ENCODE results near the gene HMX1.

Gene HMX1

GRCh38 chr4:8871417-8872401, at the start of gene HMX1:
Gene HMX1, minus strand, starts transcription at chr4:8871839. Its CDS starts 225 bp downstream, at chr4:8871614.
- no peak for DNase-seq (ENCODE audit: low read depth in 2 of 2)

- no peak for DNase-seq (ENCODE audit: low read depth in 2 of 2)
Measured at GRCh38 chr4:8920969-8921368, 49.3 kb upstream of the HMX1 start.

- no peak for DNase-seq (ENCODE audit: low read depth in 2 of 2)
Measured at GRCh38 chr4:8920289-8920965, 48.8 kb upstream of the HMX1 start.

- no peak for DNase-seq (ENCODE audit: low read depth in 2 of 2)
Measured at GRCh38 chr4:8919651-8920288, 48.1 kb upstream of the HMX1 start.

- DNase-seq (ENCODE audit: low read depth in 2 of 2) = peak; percentile 39 to 49
Measured at GRCh38 chr4:8917868-8918783, 46.5 kb upstream of the HMX1 start.

- DNase-seq (ENCODE audit: low read depth in 2 of 2) = no peak
Measured at GRCh38 chr4:8917321-8917811, 45.7 kb upstream of the HMX1 start.

- DNase-seq (ENCODE audit: low read depth in 2 of 2) = no peak
Measured at GRCh38 chr4:8916906-8917305, 45.3 kb upstream of the HMX1 start.

- no peak for DNase-seq (ENCODE audit: low read depth in 2 of 2)
Measured at GRCh38 chr4:8916351-8916885, 44.8 kb upstream of the HMX1 start.

- DNase-seq (ENCODE audit: low read depth in 2 of 2) = no peak
Measured at GRCh38 chr4:8915201-8916200, 43.9 kb upstream of the HMX1 start.

- no peak for DNase-seq (ENCODE audit: low read depth in 2 of 2)
Measured at GRCh38 chr4:8914461-8915171, 43.0 kb upstream of the HMX1 start.

GRCh38 chr4:8913858-8914460, 42.3 kb upstream of the HMX1 start:
- no peak for DNase-seq (ENCODE audit: low read depth in 2 of 2)

- DNase-seq (ENCODE audit: low read depth in 2 of 2) = no peak
Measured at GRCh38 chr4:8913121-8913857, 41.6 kb upstream of the HMX1 start.

GRCh38 chr4:8912506-8912905, 40.9 kb upstream of the HMX1 start:
- no peak for DNase-seq (ENCODE audit: low read depth in 2 of 2)

GRCh38 chr4:8912089-8912455, 40.4 kb upstream of the HMX1 start:
- no peak for DNase-seq (ENCODE audit: low read depth in 2 of 2)

- DNase-seq (ENCODE audit: low read depth in 2 of 2) = no peak
Measured at GRCh38 chr4:8911316-8912088, 39.9 kb upstream of the HMX1 start.

- no peak for DNase-seq (ENCODE audit: low read depth in 2 of 2)
Measured at GRCh38 chr4:8910822-8911315, 39.2 kb upstream of the HMX1 start.
